ENCODE data around the gene ELAC1. TPM values are rescaled to one million over a fixed set of nuclear protein-coding genes. Genes with fewer than 3 reads are reported as not detected.
A peak's percentile ranks its signal among the peaks of the same experiment; 100 is the strongest.

The ELAC1 gene
- total RNA-seq, 1 experiment from 2014 or later, result 4.0 TPM

DNA sequence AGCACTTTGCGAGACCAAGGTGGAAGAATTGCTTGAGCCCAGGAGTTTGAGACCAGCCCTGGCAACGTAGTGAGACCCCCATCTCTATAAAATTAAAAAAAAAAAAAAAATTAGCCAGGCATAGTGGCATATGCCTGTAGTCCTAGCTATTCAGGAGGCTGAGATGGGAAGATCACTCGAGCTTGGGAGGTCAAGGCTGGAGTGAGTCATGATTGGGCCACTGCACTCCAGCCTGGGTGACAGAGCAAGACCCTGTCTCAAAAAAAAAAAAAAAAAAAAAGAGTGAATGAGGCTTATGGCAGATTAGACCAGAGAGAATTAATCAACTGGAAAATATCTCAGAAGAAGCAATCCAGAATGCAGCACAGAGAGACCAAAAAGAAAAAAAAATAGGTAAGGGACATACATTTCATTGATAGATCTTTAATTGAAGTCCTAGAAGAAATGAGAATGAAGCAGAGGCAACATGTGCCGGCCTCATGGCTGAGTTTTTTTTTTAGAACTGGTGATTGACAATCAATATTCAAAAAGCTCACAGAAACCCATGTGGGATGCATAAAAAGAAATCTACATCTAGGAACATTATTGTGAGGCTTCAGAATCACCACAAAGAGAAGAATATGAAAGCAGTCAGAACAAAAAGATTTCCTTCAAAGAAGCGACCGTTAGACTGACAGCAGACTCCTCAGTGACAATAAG, 32.2 kb upstream of the ELAC1 start:
- TF ChIP-seq KAT7 (CRISPR knock-in tag; IDR thresholded peaks at IDR 0.05; ENCODE audit: borderline replicate concordance) (no peak), ZNF317 (CRISPR knock-in tag; IDR thresholded peaks at IDR 0.05; ENCODE audit: borderline replicate concordance, low read depth) (0 out of 2 replicates have a peak, but pooled peaks have one; percentile 35), ZNF219 (CRISPR knock-in tag; IDR thresholded peaks at IDR 0.05; ENCODE audit: borderline replicate concordance) (no peak)
- TF ChIP-seq, protein P1, sequence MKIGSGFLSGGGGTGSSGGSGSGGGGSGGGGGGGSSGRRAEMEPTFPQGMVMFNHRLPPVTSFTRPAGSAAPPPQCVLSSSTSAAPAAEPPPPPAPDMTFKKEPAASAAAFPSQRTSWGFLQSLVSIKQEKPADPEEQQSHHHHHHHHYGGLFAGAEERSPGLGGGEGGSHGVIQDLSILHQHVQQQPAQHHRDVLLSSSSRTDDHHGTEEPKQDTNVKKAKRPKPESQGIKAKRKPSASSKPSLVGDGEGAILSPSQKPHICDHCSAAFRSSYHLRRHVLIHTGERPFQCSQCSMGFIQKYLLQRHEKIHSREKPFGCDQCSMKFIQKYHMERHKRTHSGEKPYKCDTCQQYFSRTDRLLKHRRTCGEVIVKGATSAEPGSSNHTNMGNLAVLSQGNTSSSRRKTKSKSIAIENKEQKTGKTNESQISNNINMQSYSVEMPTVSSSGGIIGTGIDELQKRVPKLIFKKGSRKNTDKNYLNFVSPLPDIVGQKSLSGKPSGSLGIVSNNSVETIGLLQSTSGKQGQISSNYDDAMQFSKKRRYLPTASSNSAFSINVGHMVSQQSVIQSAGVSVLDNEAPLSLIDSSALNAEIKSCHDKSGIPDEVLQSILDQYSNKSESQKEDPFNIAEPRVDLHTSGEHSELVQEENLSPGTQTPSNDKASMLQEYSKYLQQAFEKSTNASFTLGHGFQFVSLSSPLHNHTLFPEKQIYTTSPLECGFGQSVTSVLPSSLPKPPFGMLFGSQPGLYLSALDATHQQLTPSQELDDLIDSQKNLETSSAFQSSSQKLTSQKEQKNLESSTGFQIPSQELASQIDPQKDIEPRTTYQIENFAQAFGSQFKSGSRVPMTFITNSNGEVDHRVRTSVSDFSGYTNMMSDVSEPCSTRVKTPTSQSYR (CRISPR knock-in tag; IDR thresholded peaks at IDR 0.05), result no peak
- H3K27me3 Mint-ChIP-seq (ENCODE audit: low read depth), result no peaks in the 10 kb centered on the region
- ChIA-PET POLR2A (interaction anchor here (1.0 kb wide), 1 partner anchor 32 kb away, joined by 3 read pairs; the partner anchor contains the start of gene ELAC1), CTCF (no interaction called here)
- H3K27ac Mint-ChIP-seq, result no peak overlapping the region
- ATAC-seq (no peak), DNase-seq (ENCODE audit: low spot score) (no peak)
- no peaks in the 10 kb centered on the region for H3K9me3 Mint-ChIP-seq
- H3K4me1 Mint-ChIP-seq, result no peaks in the 10 kb centered on the region
- no peak overlapping the region for H3K4me3 Mint-ChIP-seq
- peaks cover 9% of the 10 kb centered on the region for H3K36me3 Mint-ChIP-seq

GRCh38 chr18:50937183-50937582, 30.7 kb upstream of the ELAC1 start:
- ChIA-PET CTCF (no interaction called here), POLR2A (no interaction called here)
- peaks cover 13% of the 10 kb centered on the region for H3K36me3 Mint-ChIP-seq
- no peaks in the 10 kb centered on the region for H3K27me3 Mint-ChIP-seq (ENCODE audit: low read depth)
- ATAC-seq (no peak), DNase-seq (ENCODE audit: low spot score) (no peak)
- no peak overlapping the region for H3K27ac Mint-ChIP-seq
- H3K4me3 Mint-ChIP-seq, result no peak overlapping the region
- H3K9me3 Mint-ChIP-seq, result no peaks in the 10 kb centered on the region
- H3K4me1 Mint-ChIP-seq, result no peaks in the 10 kb centered on the region
- TF ChIP-seq ZBTB43 (CRISPR knock-in tag; IDR thresholded peaks at IDR 0.05) (no peak), HMGA2 (CRISPR knock-in tag; IDR thresholded peaks at IDR 0.05) (no peak)

DNA sequence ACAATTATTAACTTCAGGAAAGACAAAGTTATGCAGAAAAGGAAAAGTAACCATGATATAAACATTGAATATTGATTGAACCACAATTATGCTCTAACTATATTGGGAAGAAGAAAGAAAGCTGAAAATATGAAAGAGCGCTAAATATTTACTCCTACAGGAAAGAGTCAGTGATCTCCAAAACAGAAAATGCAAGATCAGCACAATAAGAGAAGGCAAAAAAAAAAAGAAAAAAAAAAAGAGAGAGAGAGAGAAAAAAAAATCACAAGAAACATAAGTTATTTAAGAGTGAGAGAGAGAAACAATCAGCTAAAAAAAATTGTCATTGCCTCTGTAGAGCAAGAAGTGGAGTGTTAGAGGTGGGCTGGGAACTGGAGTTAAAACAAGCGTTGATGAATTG, 28.9 kb upstream of the ELAC1 start:
- no peak for TF ChIP-seq SOX15 (CRISPR knock-in tag; IDR thresholded peaks at IDR 0.05)
- no peak for TF ChIP-seq NFE2L1 (CRISPR knock-in tag; IDR thresholded peaks at IDR 0.05)
- TF ChIP-seq ZNF396 (CRISPR knock-in tag; IDR thresholded peaks at IDR 0.05; ENCODE audit: borderline replicate concordance), result no peak
- TF ChIP-seq ZNF263 (CRISPR knock-in tag; IDR thresholded peaks at IDR 0.05; ENCODE audit: low read depth), result no peak
- TF ChIP-seq E2F4 (CRISPR knock-in tag; IDR thresholded peaks at IDR 0.05; ENCODE audit: borderline replicate concordance, low read depth), result no peak
- TF ChIP-seq, protein P2, sequence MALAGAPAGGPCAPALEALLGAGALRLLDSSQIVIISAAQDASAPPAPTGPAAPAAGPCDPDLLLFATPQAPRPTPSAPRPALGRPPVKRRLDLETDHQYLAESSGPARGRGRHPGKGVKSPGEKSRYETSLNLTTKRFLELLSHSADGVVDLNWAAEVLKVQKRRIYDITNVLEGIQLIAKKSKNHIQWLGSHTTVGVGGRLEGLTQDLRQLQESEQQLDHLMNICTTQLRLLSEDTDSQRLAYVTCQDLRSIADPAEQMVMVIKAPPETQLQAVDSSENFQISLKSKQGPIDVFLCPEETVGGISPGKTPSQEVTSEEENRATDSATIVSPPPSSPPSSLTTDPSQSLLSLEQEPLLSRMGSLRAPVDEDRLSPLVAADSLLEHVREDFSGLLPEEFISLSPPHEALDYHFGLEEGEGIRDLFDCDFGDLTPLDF (CRISPR knock-in tag; IDR thresholded peaks at IDR 0.05), result no peak
- POLR2A ChIA-PET, result interaction anchor here (0.5 kb wide), 1 partner anchor 117 kb away, joined by 4 read pairs; no protein-coding TSS in a partner anchor
- Mint-ChIP-seq H3K27ac (no peak overlapping the region), H3K36me3 (peaks cover 13% of the 10 kb centered on the region), H3K4me3 (no peak overlapping the region), H3K9me3 (no peaks in the 10 kb centered on the region), H3K27me3 (ENCODE audit: low read depth) (no peaks in the 10 kb centered on the region), H3K4me1 (no peaks in the 10 kb centered on the region)
- CTCF ChIA-PET, result interaction anchor here (0.6 kb wide), 2 partner anchors 43 to 95 kb away, joined by 3 to 5 read pairs; no protein-coding TSS in a partner anchor
- ATAC-seq (no peak), DNase-seq (ENCODE audit: low spot score) (no peak)
